SKM-1 (cell line): Measurements from ENCODE around the gene PLPPR2.
"Not testable (repeated sequence)": the region's sequence is repeated elsewhere in the genome, so short reads cannot be mapped to it uniquely, and the experiment has no call there.

Source experiments
- DNase-seq: peaks from one replicate; lab custom pipeline; 2025; ENCODE audit not compliant: unreplicated experiment; lab: John Stamatoyannopoulos, UW

The PLPPR2 gene

DNA sequence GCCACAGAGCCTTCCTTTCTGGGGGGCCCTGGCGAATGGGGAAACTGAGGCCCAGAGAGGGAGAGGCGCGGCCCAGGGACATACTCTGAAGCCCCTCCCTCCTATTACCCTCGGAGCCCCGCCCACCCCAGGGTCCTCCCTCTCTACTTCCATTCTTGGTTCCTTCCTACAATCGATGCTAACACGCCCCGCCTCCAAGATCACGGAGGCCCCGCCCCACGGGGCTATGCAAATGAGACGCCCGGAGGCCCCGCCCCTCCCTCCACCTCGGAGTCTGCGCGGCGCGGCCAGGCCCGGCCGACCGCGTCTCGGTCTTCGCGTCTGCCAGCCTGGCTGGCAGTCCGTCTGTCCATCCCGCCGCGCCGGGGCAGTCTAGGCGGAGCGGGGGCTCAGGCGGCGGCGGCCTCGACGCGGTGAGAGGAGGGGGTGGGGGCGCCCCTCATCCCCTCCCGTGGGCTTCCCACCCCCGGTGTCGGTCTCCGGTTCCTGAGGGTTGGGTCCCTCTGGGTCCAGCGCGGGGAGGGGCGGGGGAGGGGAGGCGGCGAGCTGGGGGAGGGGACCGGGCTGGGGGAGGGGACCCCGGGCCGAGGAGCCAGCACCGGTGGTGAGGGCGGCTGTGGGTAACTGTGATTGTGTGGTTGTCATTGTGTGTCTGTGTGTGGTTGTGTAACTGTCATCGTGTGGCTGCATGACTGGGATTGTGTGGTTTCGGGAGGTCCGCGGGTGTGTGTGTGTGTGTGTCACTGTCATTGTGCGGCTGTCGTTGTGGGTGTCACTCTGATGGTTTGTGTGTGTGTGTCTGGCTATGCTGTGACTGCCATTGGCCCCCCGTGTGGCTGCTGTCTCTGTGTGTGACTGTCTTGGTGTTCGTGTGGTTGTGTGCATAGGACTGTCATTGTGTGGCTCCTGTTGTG lies at the start of gene PLPPR2:
Gene PLPPR2 (plus strand): TSS at position 273 of the 914 bp plus-strand sequence. CDS start 2,242 bp downstream, outside the sequence.
- DNase-seq: peak; percentile 78

GRCh38 chr19:11306337-11306736 lies 48.9 kb upstream of the PLPPR2 start:
- no peak for DNase-seq

DNA sequence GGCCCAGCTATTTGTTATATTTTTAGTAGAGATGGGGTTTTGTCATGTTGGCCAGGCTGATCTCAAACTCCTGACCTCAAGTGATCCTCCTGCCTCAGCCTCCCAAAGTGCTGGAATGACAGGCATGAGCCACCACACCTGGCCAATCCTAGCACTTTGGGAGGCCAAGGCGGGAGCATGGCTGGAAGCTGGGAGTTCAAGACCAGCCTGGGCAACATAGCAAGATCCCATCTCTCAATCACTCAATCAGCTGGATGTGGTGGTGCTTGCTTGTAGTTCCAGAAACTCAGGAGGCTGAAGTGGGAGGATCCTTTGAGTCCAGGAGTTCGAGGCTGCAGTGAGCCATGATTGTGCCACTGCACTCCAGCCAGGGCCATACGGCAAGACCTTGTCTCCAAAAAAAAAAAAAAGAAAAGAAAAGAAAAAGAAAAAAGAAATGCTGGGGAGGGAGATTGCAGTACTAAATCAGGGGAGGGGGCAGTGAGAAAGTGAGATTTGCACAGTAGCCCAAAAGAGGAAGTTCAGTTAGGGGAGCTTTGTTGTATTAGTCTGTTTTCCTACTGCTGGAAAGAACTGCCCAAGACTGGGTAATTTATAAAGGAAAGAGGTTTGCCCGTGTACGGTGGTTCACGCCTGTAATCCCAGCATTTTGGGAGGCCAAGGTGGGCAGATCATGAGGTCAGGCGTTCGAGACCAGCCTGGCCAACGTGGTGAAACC lies 34.8 kb upstream of the PLPPR2 start:
- DNase-seq: peak; percentile 47

GRCh38 chr19:11321191-11322126 lies 33.8 kb upstream of the PLPPR2 start:
- no peak for DNase-seq

GRCh38 chr19:11322269-11323024 lies 32.8 kb upstream of the PLPPR2 start:
- DNase-seq: no peak

GRCh38 chr19:11323601-11324078 lies 31.6 kb upstream of the PLPPR2 start:
- DNase-seq: no peak

DNA sequence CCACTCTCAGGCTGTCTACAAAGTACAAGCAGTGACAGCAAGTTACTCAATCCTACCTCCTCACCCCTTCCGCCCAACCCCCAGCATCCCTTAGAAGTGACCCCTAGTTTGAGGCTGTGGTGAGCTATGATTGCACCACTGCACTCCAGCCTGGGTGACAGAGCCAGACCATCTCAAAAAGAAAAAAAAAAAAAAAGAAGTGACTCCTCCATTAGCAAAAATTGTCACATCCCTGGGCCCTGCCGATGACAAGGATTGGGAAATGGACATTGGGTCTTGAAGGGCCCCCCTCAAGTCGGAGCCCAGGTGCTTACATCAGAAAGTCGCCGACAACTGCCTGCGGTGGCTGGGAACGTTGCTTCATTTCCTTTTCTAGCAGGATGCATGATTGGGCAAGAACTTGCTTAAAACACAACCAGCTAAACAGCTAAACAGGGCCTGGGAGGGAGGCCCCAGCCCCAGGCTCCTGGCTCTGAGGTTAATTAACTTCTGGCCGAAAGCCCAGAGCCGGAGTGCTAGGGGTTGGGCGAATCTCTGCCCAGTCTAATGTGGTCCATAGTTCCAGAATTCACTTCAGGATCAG lies 31.1 kb upstream of the PLPPR2 start:
- DNase-seq: peak; percentile 100

- no peak for DNase-seq
Measured at GRCh38 chr19:11324748-11325389, 30.4 kb upstream of the PLPPR2 start.

- DNase-seq: no peak
Measured at GRCh38 chr19:11325544-11325943, 29.7 kb upstream of the PLPPR2 start.

DNA sequence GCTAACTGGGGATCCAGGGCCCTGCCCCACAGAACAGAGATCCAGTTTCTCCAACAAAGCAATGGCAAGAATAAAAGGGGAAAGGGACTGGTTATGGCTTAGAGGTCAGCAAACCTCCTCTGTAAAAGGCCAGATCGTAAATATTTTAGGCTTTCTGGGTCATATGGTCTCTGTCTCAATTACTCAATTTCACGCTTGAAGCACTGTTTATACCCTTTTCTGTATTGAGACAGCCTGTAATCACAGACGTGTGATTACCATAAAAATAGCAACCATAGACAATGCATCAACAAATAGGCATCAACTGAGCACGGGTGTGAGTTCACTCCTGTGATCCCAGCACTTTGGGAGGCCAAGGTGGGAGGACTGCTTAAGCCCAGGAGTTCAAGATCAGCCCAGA lies 25.1 kb upstream of the PLPPR2 start:
- no peak for DNase-seq

DNA sequence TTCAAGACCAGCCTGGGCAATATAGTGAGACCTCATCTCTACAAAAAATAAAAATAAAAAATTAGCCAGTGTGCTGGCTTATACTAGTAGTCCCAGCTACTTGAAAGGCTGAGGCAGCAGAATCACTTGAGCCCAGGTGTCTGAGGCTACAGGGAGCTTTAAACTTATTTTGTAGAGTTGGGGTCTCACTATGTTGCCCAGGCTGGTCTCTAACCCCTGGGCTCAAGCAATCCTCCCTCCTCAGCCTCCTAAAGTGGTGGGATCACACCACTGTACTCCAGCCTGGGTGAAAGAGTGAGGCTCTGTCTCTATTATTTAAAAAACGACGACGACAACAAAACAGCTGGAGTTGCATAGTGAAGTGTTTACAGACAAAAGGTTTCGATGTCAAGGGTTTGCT lies 23.7 kb upstream of the PLPPR2 start:
- no peak for DNase-seq

DNA sequence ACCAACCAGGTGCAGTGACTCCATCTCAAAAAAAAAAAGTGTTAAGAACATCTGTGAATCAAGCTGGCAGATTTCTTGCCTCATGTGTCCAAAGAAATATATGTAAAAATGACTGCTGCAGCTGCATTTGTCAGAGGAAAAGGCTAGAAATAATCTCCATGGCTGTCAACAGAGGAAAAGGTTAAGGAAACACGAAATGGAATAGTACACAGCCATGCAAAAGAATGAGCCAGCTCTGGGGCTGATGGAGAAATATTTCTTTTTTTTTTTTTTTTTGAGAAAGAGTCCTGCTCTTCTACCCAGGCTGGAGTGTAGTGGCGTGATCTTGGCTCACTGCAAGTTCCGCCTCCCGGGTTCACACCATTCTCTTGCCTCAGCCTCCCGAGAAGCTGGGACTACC lies 22.4 kb upstream of the PLPPR2 start:
- no peak for DNase-seq

- DNase-seq: not testable (repeated sequence)
Measured at GRCh38 chr19:11333838-11334237, 21.4 kb upstream of the PLPPR2 start.

- DNase-seq: no peak
Measured at GRCh38 chr19:11335449-11336146, 19.6 kb upstream of the PLPPR2 start.

DNA sequence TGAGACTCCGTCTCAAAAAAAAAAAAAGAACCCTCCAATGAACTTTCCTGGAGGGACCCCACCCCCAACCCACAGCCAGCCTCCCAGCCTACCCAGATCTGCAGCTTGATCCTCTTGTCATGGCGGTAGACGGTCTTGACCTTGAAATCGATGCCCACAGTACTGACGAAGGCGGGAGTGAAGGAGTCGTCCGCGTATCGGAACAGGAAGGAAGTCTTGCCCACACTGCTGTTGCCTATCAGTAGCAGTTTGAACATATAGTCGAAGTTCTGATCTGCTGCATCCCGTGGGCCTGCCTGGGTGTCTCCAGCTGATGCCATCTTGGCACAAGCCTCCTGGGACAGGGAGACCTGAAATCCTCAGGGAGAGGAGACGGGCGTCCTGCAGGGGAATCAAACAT lies 18.2 kb upstream of the PLPPR2 start:
- no peak for DNase-seq

DNA sequence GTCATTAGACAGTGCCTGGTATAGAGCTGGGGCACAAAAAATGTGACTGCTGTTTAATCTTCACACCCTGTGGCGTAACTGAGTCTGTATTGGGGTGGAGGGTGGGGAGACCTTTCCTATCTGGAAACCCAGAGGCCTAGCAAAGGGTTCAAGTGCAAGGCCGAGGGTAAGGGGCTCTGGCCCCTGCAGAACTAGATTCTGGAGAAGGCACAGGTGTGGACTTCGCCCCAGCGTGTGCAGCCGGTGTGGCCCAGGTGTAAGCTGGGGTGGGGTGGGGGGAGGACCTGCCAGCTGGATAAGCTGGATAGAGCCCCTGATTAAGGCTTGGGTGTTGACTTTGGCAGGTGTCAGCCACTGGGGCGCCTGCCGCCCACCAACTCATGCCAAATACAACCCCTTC lies 17.1 kb upstream of the PLPPR2 start:
- DNase-seq: no peak

DNA sequence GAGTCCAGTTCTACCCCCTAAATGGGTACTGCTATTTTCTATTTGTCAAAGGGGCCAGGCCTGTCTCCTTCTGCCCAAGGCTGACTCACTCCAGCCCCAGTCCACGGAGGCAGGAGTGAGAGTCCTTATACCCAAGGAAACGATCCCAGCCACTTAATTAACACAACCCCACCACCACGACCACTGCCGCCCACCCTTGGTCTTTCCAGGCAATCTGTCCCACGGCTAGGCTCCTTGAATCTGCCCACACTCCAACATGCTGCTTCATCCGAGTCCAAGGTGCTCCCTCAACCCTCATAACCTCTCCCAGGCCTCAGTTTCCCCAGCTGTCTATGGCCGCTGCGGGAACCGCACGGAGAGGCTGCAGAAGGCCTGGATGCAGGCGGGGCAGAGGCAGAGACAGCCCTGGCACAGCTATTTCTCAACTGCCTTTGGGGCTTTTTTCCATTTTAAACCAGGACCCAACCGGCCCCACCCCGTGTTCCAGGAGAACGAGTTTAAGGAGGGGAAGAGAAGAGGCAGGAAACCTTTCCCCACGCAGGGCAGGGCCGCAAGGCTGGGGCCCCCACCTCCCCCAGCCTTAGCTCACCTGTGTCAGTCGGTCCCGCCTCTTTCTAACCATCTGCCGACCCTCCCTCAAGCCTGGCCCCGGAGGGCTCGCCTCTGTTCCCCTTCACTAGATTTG lies 16.5 kb upstream of the PLPPR2 start:
- DNase-seq: no peak
